BLaER1 (cell line): ENCODE data around the gene FAM186B.

Experiments used
- H3K27ac ChIP-seq: shearing (Covaris generic); formaldehyde crosslinking; 2 replicates; pipeline ENCODE4 v1.8.1; 2022
- H3K27me3 ChIP-seq: shearing (Covaris generic); formaldehyde crosslinking; 2 replicates; pipeline ENCODE4 v1.8.1; 2022
- H3K36me3 ChIP-seq: shearing (Covaris generic); formaldehyde crosslinking; 2 replicates; pipeline ENCODE4 v1.8.1; 2022
- H3K4me1 ChIP-seq: shearing (Covaris generic); formaldehyde crosslinking; 2 replicates; pipeline ENCODE4 v1.8.1; 2022
- H3K4me2 ChIP-seq: shearing (Covaris generic); formaldehyde crosslinking; 2 replicates; pipeline ENCODE4 v1.8.1; 2022
- H3K4me3 ChIP-seq: shearing (Covaris generic); formaldehyde crosslinking; 2 replicates; pipeline ENCODE4 v1.8.1; 2022
- H3K9ac ChIP-seq: shearing (Covaris generic); formaldehyde crosslinking; 2 replicates; pipeline ENCODE4 v1.8.1; 2022
- H3K9me3 ChIP-seq: shearing (Covaris generic); formaldehyde crosslinking; 2 replicates; pipeline ENCODE4 v1.8.1; 2022
- H4K20me1 ChIP-seq: shearing (Covaris generic); formaldehyde crosslinking; 2 replicates; pipeline ENCODE4 v1.8.1; 2022
- Cebpa-rat ChIP-seq: shearing (Covaris generic); IDR thresholded peaks from 2 replicates; pipeline ENCODE4 v1.8.1; 2022

Gene FAM186B

DNA sequence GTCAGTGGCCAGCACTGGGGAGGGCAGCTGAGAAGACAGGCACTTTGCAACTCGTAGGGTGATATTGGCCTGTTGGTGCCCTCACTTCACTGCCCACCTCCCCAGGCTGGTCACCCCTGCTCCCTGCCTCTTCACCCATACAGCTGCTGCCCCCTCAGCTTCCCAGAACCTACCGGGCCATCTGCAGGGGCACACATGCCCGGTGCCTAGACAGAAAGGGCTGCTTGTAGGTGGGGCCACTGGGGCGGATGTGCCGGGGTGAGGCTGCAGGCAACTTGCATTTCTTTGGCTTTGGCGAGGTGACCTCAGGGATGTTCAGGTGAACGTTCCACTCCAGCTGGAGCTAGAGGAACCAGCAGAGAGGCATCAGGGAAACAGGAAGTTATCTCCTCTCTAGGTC, 17.2 kb downstream of the FAM186B start:
- H3K4me1 ChIP-seq, result peaks cover 36% of the 10 kb centered on the region
- H4K20me1 ChIP-seq, result no peaks in the 10 kb centered on the region
- peaks cover 65% of the 10 kb centered on the region for H3K36me3 ChIP-seq
- no peaks in the 10 kb centered on the region for H3K27me3 ChIP-seq
- H3K4me2 ChIP-seq, result peak overlapping the region; percentile 11; the same call in 1 of the 2 replicates
- peaks cover 20% of the 10 kb centered on the region for H3K9me3 ChIP-seq
- H3K27ac ChIP-seq, result peak overlapping the region; percentile 20; the same call in 1 of the 2 replicates
- H3K4me3 ChIP-seq, result no peak overlapping the region
- no peak for TF ChIP-seq Cebpa-rat
- no peak overlapping the region for H3K9ac ChIP-seq

DNA sequence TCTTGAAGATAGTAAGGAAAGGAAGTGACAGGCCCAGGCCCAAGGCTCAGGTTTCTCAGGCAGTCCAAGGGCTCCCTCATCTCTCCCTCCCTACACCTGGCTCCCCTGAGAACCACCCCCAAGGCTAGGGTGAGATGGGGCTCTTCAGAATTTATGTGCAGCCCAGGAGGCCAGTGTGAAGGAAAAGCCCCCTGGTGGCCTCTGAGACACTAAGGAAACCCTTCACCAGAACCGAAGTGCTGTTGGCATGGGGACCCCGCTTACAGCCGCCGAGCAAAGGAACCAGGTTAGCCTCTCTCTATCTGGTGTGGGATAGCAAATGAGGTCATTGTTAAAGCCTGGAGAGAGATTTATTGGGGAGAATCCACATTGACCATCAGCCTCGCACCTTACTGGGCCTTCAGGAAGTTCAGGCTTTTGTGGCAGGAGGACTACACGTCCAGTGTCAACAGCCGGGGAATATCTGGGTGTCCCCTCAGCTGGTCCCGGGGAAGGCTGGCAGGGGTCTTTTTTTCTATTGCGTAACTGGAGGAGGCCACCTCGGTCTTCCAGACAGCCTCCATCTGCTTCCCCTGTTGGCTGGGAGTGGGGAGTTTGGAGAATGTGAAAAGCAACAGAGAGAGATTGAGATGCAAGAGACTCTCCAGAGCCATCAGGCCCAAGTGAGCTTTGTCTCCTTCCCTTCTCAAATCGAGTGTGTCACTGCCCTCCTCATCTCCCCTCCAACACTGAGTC, 18.1 kb downstream of the FAM186B start:
- H3K36me3 ChIP-seq, result peaks cover 58% of the 10 kb centered on the region
- peaks cover 37% of the 10 kb centered on the region for H3K4me1 ChIP-seq
- H3K4me3 ChIP-seq, result no peak overlapping the region
- H3K27me3 ChIP-seq, result no peaks in the 10 kb centered on the region
- H3K4me2 ChIP-seq, result no peak overlapping the region
- peak; percentile 42 for TF ChIP-seq Cebpa-rat
- no peaks in the 10 kb centered on the region for H4K20me1 ChIP-seq
- peaks cover 17% of the 10 kb centered on the region for H3K9me3 ChIP-seq
- H3K9ac ChIP-seq, result no peak overlapping the region
- H3K27ac ChIP-seq, result no peak overlapping the region

DNA sequence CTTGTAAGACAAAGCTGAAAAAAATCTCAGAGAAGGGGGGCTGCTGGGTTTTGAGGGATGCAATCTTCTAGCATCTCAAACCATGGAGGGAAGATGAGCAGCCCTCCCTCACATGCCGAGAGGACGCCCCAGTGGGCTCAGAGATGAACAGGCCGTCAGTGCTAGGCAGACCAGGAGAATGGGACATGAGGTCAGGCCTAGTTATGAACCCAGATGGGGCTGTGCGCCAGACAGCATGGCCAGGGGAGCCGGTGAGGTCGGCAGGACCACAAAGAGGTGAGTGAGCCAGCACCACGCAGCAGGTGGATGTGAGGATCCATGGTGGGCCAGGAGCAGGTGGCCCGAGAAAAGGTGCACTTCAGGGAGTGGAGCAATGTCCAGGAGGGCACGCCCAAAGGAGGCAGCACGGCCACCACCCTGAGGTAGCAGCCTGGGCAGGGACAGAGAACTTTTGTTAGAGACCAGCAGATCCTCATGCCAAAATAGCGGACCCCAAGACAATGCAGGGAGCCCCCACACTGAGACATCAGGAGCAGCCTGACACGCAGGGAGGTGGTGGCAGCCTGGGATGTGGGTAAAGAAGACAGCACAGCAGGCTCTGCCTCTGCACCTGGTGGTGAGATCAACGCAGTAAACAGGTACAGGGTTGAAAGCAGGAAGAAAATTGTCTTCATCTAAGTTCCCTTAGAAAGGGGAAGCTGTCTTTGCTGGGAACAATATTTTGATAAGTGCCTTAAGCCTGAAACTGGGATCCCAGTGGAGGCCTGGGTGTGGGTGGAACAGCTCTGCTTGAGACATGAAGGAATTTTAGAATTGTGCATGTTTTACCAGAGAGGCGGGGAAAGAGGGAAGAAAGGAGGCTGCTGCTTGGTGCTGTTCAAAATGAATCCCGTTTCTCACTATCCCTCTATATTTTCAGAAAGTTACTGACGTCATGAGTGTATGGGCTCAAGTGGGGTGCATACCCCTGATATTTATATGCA, 19.7 kb downstream of the FAM186B start:
- peaks cover 52% of the 10 kb centered on the region for H3K4me1 ChIP-seq
- no peak overlapping the region for H3K9ac ChIP-seq
- H3K36me3 ChIP-seq, result peaks cover 45% of the 10 kb centered on the region
- H3K27me3 ChIP-seq, result no peaks in the 10 kb centered on the region
- peak overlapping the region; percentile 83 for H3K4me2 ChIP-seq
- H4K20me1 ChIP-seq, result peaks cover 9% of the 10 kb centered on the region
- H3K4me3 ChIP-seq, result no peak overlapping the region
- TF ChIP-seq Cebpa-rat, result no peak
- H3K9me3 ChIP-seq, result peaks cover under 1% of the 10 kb centered on the region
- peak overlapping the region; percentile 57; the same call in 1 of the 2 replicates for H3K27ac ChIP-seq

DNA sequence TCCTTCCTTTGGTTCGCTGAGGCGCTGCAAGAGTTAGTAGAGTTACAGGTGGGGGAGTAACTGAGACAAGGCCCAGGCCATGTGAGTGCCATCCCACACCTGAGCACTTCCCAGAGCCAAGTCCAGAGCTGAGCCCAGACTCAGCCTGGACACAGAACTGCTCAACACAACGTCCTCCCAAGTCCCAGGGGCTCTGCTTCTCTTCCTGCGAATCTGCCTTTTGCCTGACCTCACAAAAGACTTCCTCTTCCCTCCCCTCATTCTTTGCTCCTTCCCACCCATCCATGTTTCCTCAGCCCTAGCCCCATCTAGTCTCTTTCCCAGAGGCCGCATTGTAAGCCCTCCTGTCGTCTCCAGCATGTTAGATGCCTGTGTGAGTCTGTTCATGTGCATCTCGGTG, 20.8 kb downstream of the FAM186B start:
- Histone ChIP-seq H3K9me3 (no peaks in the 10 kb centered on the region), H3K27ac (peak overlapping the region; percentile 57), H3K4me2 (peak overlapping the region; percentile 83), H4K20me1 (peaks cover 21% of the 10 kb centered on the region), H3K4me1 (peaks cover 59% of the 10 kb centered on the region), H3K4me3 (no peak overlapping the region; the same call in 1 of the 2 replicates), H3K9ac (peak overlapping the region; percentile 64), H3K27me3 (no peaks in the 10 kb centered on the region), H3K36me3 (peaks cover 45% of the 10 kb centered on the region)
- TF ChIP-seq Cebpa-rat, result no peak

DNA sequence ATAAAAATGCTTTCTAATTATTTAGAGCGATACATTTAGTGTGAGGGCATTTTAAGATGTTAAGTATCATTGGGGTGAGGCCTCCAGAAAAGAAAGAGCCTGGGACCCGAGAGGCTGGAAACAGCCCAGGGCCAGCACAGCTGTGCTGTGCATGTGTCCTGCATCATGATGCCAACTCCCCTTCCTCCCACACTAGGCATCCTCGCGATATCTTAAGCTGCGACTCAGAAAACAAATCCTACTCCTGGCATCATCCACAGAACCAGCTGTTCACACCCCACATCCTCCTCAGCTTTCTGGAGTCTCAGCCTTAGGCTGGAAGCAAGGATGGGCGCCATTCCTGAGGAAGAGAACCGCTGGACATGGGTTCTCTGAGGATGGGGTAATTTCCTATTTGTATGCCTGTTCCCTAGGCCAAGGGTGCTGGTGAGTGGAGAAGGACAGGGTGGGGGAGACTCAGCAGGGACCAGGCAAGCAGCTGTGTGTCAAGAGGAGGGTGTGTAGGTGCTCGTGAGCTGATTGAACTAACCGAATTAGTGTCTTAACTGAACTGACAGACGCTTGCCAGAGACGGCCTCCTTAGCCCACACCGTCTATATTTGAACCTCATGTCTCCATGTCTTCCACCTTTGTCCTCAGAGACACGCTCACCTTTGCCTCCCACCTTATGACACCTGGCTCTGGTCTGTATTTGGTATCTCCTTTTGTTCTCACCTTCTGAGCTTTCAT, 21.9 kb downstream of the FAM186B start:
- no peak for TF ChIP-seq Cebpa-rat
- Histone ChIP-seq H3K27ac (no peak overlapping the region), H3K9ac (0 out of 2 replicates have a peak overlapping the region, but pooled peaks have one; percentile 64)

DNA sequence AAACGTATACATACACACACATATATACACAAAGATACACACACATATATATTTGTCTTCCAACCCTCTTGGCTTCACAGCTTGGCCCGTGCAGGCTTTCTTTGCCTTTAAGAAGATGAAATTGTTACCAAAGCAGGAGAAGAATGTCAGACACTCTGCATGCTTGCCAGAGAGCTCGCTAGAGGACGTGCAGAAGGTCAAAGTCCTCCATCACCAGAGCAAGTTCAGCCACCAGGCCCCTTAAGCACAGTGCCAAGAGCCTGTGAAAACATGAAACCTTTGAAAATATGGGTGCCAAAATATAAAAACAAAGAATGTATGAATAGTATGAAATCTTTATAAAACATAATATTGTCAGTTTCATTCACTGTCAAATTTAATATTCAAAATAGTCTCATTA, 22.6 kb downstream of the FAM186B start:
- no peak for TF ChIP-seq Cebpa-rat
- H4K20me1 ChIP-seq, result peaks cover 39% of the 10 kb centered on the region
- peaks cover 47% of the 10 kb centered on the region for H3K4me1 ChIP-seq
- H3K4me2 ChIP-seq, result no peak overlapping the region
- no peak overlapping the region for H3K27ac ChIP-seq
- H3K9me3 ChIP-seq, result no peaks in the 10 kb centered on the region
- H3K36me3 ChIP-seq, result peaks cover 32% of the 10 kb centered on the region
- no peak overlapping the region for H3K9ac ChIP-seq
- no peak overlapping the region for H3K4me3 ChIP-seq
- no peaks in the 10 kb centered on the region for H3K27me3 ChIP-seq

More for the DNA sequence above, 21.9 kb downstream of the FAM186B start:
- Histone ChIP-seq H3K36me3 (peaks cover 38% of the 10 kb centered on the region), H3K9me3 (no peaks in the 10 kb centered on the region), H3K4me2 (peak overlapping the region; percentile 83), H3K27me3 (no peaks in the 10 kb centered on the region), H3K4me3 (no peak overlapping the region), H3K4me1 (peaks cover 52% of the 10 kb centered on the region), H4K20me1 (peaks cover 32% of the 10 kb centered on the region)

DNA sequence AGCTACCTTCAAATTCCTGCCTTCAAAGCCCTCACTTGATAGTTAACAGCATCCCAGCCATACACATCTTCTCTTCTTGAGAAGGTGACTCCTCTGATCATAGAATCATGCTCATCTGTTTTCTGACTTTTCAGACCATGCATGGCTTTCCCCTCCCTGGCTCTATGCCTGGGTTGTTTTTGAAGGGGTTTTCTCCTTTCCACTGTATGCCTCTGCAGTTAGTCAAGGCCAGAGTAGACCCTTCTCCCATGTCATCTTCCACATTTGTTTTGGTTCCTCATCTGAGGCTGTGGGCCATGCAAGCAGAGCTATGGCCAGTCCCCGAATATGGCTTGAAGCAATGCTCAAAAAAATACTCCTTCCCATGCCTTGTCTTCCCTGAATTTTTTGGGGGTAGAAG, 23.2 kb downstream of the FAM186B start:
- H3K9me3 ChIP-seq, result no peaks in the 10 kb centered on the region
- H4K20me1 ChIP-seq, result peaks cover 45% of the 10 kb centered on the region
- H3K9ac ChIP-seq, result no peak overlapping the region
- peaks cover 32% of the 10 kb centered on the region for H3K36me3 ChIP-seq
- no peaks in the 10 kb centered on the region for H3K27me3 ChIP-seq
- H3K27ac ChIP-seq, result no peak overlapping the region
- no peak overlapping the region for H3K4me3 ChIP-seq
- peaks cover 47% of the 10 kb centered on the region for H3K4me1 ChIP-seq
- TF ChIP-seq Cebpa-rat, result no peak
- peak overlapping the region; percentile 43 for H3K4me2 ChIP-seq

DNA sequence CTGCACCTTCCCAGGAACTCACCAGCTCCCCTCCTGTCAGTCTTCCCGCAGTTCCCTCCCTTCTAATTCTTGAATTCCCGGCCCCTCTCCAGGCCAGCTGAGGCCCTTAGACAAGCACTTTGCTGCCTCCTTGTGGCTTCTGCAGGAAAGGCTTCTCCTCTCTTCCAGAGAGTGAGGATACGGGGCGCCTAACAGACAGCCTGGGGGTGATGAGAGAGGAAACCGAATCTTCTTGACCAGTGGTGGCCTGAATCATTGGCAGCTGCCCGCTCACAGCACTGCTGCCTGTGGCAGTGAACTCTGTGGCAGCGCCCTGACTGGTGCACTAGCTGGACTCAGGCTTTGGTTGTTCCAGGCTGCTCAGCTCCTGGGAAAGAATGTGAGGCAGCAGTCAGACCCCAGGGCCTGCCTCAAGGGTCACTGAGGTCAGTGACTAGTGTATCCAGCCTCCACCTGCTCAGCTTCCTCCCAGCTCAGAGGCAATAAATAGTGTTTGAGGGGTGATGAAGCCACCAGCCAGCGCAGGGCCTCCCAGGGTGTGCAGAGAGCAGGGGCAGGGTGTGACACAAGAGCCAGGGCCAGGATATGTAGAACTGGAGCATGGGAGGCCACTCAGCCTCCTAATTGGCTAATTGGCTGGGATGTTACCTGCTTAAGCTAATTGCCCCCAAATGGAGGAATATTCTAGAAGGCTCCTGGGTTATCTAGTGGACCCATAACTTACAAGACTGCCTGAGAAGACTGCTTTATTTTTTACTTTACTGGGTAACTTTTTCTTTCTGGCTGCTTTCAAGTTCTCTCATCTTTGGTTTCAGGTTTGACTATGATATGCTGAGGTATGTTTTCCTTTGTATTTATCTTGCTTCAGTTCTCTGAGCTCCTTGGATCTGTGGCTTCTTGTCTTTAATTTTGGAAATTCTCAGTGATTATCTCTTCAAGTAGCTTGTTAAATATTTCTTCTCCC, 24.6 kb downstream of the FAM186B start:
- peak overlapping the region; percentile 43 for H3K4me2 ChIP-seq
- no peak overlapping the region for H3K4me3 ChIP-seq
- H3K9ac ChIP-seq, result 0 out of 2 replicates have a peak overlapping the region, but pooled peaks have one; percentile 30

More for the DNA sequence above, 24.6 kb downstream of the FAM186B start:
- peaks cover 32% of the 10 kb centered on the region for H3K36me3 ChIP-seq
- no peaks in the 10 kb centered on the region for H3K27me3 ChIP-seq
- H3K4me1 ChIP-seq, result peaks cover 47% of the 10 kb centered on the region
- no peaks in the 10 kb centered on the region for H3K9me3 ChIP-seq
- no peak for TF ChIP-seq Cebpa-rat
- H3K27ac ChIP-seq, result no peak overlapping the region
- H4K20me1 ChIP-seq, result peaks cover 52% of the 10 kb centered on the region
